Vagina (tissue), 2 donors: Measurements from ENCODE around the gene TCEAL9. TPM values are rescaled to one million over a fixed set of nuclear protein-coding genes. Genes with fewer than 3 reads are reported as not detected.
A peak's percentile ranks its signal among the peaks of the same experiment; 100 is the strongest.

Source experiments
- DNase-seq, 2 donors: peaks; one replicate each; pipeline ENCODE4 v3.0.0-alpha.2; 2017; ENCODE audit errors: extremely low spot score in 2 of 2
- H3K27ac ChIP-seq: fragments of 200-600 bp; sonication (generic); one replicate; pipeline ENCODE4 v1.5.1; 2019
- H3K27me3 ChIP-seq: fragments of 200-600 bp; sonication (generic); one replicate; pipeline ENCODE4 v1.5.1; 2019
- H3K36me3 ChIP-seq, 2 donors: fragments of 200-600 bp; sonication (generic); one replicate each; pipeline ENCODE4 v1.5.1; 2017 to 2019
- H3K4me1 ChIP-seq: fragments of 200-600 bp; sonication (generic); one replicate; pipeline ENCODE4 v1.5.1; 2019
- H3K4me3 ChIP-seq, 2 donors: fragments of 200-600 bp; sonication (generic); 1 replicate in 1 of 2; 2 replicates in 1 of 2; pipeline ENCODE4 v1.5.1; 2016 to 2019
- H3K9me3 ChIP-seq: fragments of 200-600 bp; sonication (generic); one replicate; pipeline ENCODE4 v1.5.1; 2019
- CTCF ChIP-seq, 3 experiments: fragments of 450-650 bp in 2 of 3; fragments of 200-600 bp in 1 of 3; sonication (generic) in 1 of 3; IDR thresholded peaks; one replicate each; pipeline ENCODE4 v1.5.1; 2017 to 2019; ENCODE audit warnings: antibody characterized with exemption in 3 of 3, mild to moderate bottlenecking in 2 of 3, moderate library complexity in 2 of 3
- POLR2A ChIP-seq, 2 donors: fragments of 450-650 bp; IDR thresholded peaks; one replicate each; pipeline ENCODE4 v1.6.1; 2017; ENCODE audit warnings: antibody characterized with exemption in 2 of 2, mild to moderate bottlenecking in 2 of 2, moderate library complexity in 2 of 2
- POLR2AphosphoS5 ChIP-seq, 2 donors: sonication (generic); formaldehyde crosslinking; IDR thresholded peaks; one replicate each; pipeline ENCODE4 v1.9.0; 2017; ENCODE audit warnings: antibody characterized with exemption in 2 of 2, mild to moderate bottlenecking in 2 of 2, low read depth in 1 of 2; ENCODE audit not compliant: insufficient read depth in 1 of 2
- intact Hi-C: fragments of 100-400 bp; cut with DNase I; formaldehyde crosslinking; loops from one replicate; pipeline ENCODE4 v1.15.1; 2023
- total RNA-seq: library from RNA; depleted of rRNA; stranded (reverse); fragments of >200 nt; gene quantifications from one replicate; pipeline ENCODE4 v1.2.3, GENCODE V29; 2016

The TCEAL9 gene
- total RNA-seq, 1 donor from 2014 or later = 52.8 TPM

- no peaks in the 10 kb centered on the region for H3K27me3 ChIP-seq
Measured at GRCh38 chrX:103400931-103401330, 44.6 kb downstream of the TCEAL9 start.

GRCh38 chrX:103404231-103405008 lies 48.1 kb downstream of the TCEAL9 start:
- H3K27me3 ChIP-seq = no peaks in the 10 kb centered on the region

More at GRCh38 chrX:103400931-103401330, 44.6 kb downstream of the TCEAL9 start:
- TF ChIP-seq POLR2AphosphoS5 (IDR thresholded peaks at IDR 0.05; ENCODE audit: insufficient read depth in 1 of 2, low read depth in 1 of 2) = no peak
- no peak for TF ChIP-seq CTCF (IDR thresholded peaks at IDR 0.05)
- no peak for TF ChIP-seq POLR2A (IDR thresholded peaks at IDR 0.05)
- DNase-seq = no peak
- Histone ChIP-seq H3K36me3 (no peaks in the 10 kb centered on the region), H3K9me3 (no peaks in the 10 kb centered on the region), H3K4me3 (no peak overlapping the region), H3K27ac (no peak overlapping the region), H3K4me1 (no peaks in the 10 kb centered on the region)
- intact Hi-C loops = no loop called here

GRCh38 chrX:103405009-103405333 lies 48.7 kb downstream of the TCEAL9 start:
- Histone ChIP-seq H3K9me3 (no peaks in the 10 kb centered on the region), H3K36me3 (no peaks in the 10 kb centered on the region), H3K4me1 (no peaks in the 10 kb centered on the region), H3K27ac (no peak overlapping the region), H3K27me3 (no peaks in the 10 kb centered on the region), H3K4me3 (peak overlapping the region; percentile 41 to 43)
- DNase-seq = no peak
- TF ChIP-seq POLR2AphosphoS5 (IDR thresholded peaks at IDR 0.05; ENCODE audit: insufficient read depth in 1 of 2, low read depth in 1 of 2) (no peak), CTCF (IDR thresholded peaks at IDR 0.05) (no peak), POLR2A (IDR thresholded peaks at IDR 0.05) (no peak)
- intact Hi-C loops = no loop called here

More at GRCh38 chrX:103404231-103405008, 48.1 kb downstream of the TCEAL9 start:
- Histone ChIP-seq H3K9me3 (no peaks in the 10 kb centered on the region), H3K4me1 (no peaks in the 10 kb centered on the region), H3K27ac (no peak overlapping the region), H3K4me3 (peak overlapping the region; percentile 41 to 43), H3K36me3 (no peaks in the 10 kb centered on the region)
- TF ChIP-seq POLR2A (IDR thresholded peaks at IDR 0.05) (no peak), CTCF (IDR thresholded peaks at IDR 0.05) (no peak), POLR2AphosphoS5 (IDR thresholded peaks at IDR 0.05; ENCODE audit: insufficient read depth in 1 of 2, low read depth in 1 of 2) (peak in 1 of 2 donors; percentile 28)
- intact Hi-C loops = no loop called here
- DNase-seq = no peak

GRCh38 chrX:103406256-103406655 lies 50.0 kb downstream of the TCEAL9 start:
- H3K27ac ChIP-seq = no peak overlapping the region
- no peaks in the 10 kb centered on the region for H3K36me3 ChIP-seq
- no peak for TF ChIP-seq POLR2AphosphoS5 (IDR thresholded peaks at IDR 0.05; ENCODE audit: insufficient read depth in 1 of 2, low read depth in 1 of 2)
- no peak for TF ChIP-seq POLR2A (IDR thresholded peaks at IDR 0.05)
- TF ChIP-seq CTCF (IDR thresholded peaks at IDR 0.05) = no peak
- DNase-seq = no peak
- no peaks in the 10 kb centered on the region for H3K27me3 ChIP-seq
- no peak overlapping the region for H3K4me3 ChIP-seq
- no peaks in the 10 kb centered on the region for H3K9me3 ChIP-seq
- no peaks in the 10 kb centered on the region for H3K4me1 ChIP-seq
- intact Hi-C loops = no loop called here

- no peaks in the 10 kb centered on the region for H3K9me3 ChIP-seq
- no peak for TF ChIP-seq POLR2A (IDR thresholded peaks at IDR 0.05)
- no peak for TF ChIP-seq POLR2AphosphoS5 (IDR thresholded peaks at IDR 0.05; ENCODE audit: insufficient read depth in 1 of 2, low read depth in 1 of 2)
- TF ChIP-seq CTCF (IDR thresholded peaks at IDR 0.05) = no peak
- intact Hi-C loops = no loop called here
- no peaks in the 10 kb centered on the region for H3K4me1 ChIP-seq
- H3K27ac ChIP-seq = no peak overlapping the region
- no peaks in the 10 kb centered on the region for H3K27me3 ChIP-seq
- H3K4me3 ChIP-seq = no peak overlapping the region
- H3K36me3 ChIP-seq = no peaks in the 10 kb centered on the region
- DNase-seq = no peak
Measured at GRCh38 chrX:103407776-103408175, 51.5 kb downstream of the TCEAL9 start.
